ENCODE data around the gene SLC49A4.

DNA sequence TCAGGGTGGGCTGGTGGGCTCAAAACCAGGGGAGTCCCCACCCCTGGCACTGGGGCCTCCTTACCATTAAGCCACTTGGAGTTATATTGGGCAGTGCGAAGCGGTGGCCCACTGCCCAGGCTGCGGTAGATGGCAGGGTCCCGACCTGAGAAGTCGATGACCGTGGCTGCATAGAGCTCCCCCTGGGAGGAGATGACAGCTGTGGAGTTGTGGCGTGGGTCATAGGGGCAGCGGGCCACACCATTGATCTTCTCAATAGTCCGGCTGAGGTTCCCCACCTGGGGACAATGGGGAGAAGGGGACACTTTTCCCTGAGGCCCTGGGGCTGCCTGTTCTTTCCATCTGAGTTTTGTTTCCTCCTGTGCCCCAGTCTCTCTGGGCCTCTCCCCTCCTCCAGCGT is 132.9 kb downstream of the SLC49A4 start:
- TF ChIP-seq, protein P1, sequence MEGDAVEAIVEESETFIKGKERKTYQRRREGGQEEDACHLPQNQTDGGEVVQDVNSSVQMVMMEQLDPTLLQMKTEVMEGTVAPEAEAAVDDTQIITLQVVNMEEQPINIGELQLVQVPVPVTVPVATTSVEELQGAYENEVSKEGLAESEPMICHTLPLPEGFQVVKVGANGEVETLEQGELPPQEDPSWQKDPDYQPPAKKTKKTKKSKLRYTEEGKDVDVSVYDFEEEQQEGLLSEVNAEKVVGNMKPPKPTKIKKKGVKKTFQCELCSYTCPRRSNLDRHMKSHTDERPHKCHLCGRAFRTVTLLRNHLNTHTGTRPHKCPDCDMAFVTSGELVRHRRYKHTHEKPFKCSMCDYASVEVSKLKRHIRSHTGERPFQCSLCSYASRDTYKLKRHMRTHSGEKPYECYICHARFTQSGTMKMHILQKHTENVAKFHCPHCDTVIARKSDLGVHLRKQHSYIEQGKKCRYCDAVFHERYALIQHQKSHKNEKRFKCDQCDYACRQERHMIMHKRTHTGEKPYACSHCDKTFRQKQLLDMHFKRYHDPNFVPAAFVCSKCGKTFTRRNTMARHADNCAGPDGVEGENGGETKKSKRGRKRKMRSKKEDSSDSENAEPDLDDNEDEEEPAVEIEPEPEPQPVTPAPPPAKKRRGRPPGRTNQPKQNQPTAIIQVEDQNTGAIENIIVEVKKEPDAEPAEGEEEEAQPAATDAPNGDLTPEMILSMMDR (IDR thresholded peaks at IDR 0.05): no peak
- TF ChIP-seq POLR2A (IDR thresholded peaks at IDR 0.05; ENCODE audit: low read depth): no peak
- TF ChIP-seq POLR2AphosphoS5 (IDR thresholded peaks at IDR 0.05): no peak
- no peak for TF ChIP-seq EP300 (IDR thresholded peaks at IDR 0.05)
